Cardiac muscle cell (in vitro differentiated cells and primary cell): ENCODE data around the gene CTNNA3. TPM values are rescaled to one million over a fixed set of nuclear protein-coding genes. Genes with fewer than 3 reads are reported as not detected.

Experiments
- DNase-seq, 2 donors: peaks; one replicate each; pipeline versions ENCODE4 v3.0.0 to v3.0.0-alpha.2; 2010 to 2017; ENCODE audit warnings: low read depth in 1 of 2, low spot score in 1 of 2
- H3K27ac ChIP-seq: fragments of 200-600 bp; sonication (generic); 2 replicates; pipeline ENCODE4 v1.5.1; 2016
- H3K27me3 ChIP-seq: fragments of 200-600 bp; sonication (generic); 2 replicates; pipeline ENCODE4 v1.6.0; 2016; ENCODE audit warnings: control low read depth
- H3K36me3 ChIP-seq: fragments of 200-600 bp; sonication (generic); 2 replicates; pipeline ENCODE4 v1.5.1; 2016; ENCODE audit warnings: control low read depth
- H3K4me1 ChIP-seq: fragments of 200-600 bp; sonication (generic); 2 replicates; pipeline ENCODE4 v1.8.1; 2017; ENCODE audit warnings: low read depth, mild to moderate bottlenecking, mixed run types
- H3K4me3 ChIP-seq: fragments of 200-600 bp; sonication (generic); 2 replicates; pipeline ENCODE4 v1.5.1; 2016; ENCODE audit warnings: mild to moderate bottlenecking
- H3K9me3 ChIP-seq: fragments of 200-600 bp; sonication (generic); 2 replicates; pipeline ENCODE4 v1.5.1; 2017; ENCODE audit warnings: low read depth, mild to moderate bottlenecking, control low read depth
- CTCF ChIP-seq: IDR thresholded peaks from 2 replicates; pipeline ENCODE4 v1.5.1; 2012; ENCODE audit warnings: low read depth, mild to moderate bottlenecking, low read length
- polyA plus RNA-seq: library from polyadenylated mRNA; unstranded; fragments of >200 nt; fragmentation: Nextera tagmentation; extraction: Ambion mirVana; gene quantifications from 2 replicates; pipeline ENCODE4 v1.2.1, GENCODE V29; 2016
- total RNA-seq: library from RNA; depleted of rRNA; stranded (reverse); fragments of >200 nt; gene quantifications from 2 replicates; pipeline ENCODE4 v1.2.3, GENCODE V29; 2016

Gene CTNNA3
- total and polyA plus RNA-seq, 2 experiments from 2014 or later: 55.8 to 71.7 TPM

- Histone ChIP-seq H3K4me3 (no peak overlapping the region), H3K4me1 (peaks cover 5% of the 10 kb centered on the region), H3K27ac (no peak overlapping the region), H3K27me3 (no peaks in the 10 kb centered on the region), H3K9me3 (no peaks in the 10 kb centered on the region), H3K36me3 (no peaks in the 10 kb centered on the region)
- no peak for DNase-seq
- TF ChIP-seq CTCF: no peak
Measured at GRCh38 chr10:66819691-66820090, 876.3 kb downstream of the CTNNA3 start.

- Histone ChIP-seq H3K4me1 (peaks cover 7% of the 10 kb centered on the region), H3K36me3 (no peaks in the 10 kb centered on the region), H3K4me3 (no peak overlapping the region), H3K27ac (no peak overlapping the region), H3K9me3 (no peaks in the 10 kb centered on the region), H3K27me3 (no peaks in the 10 kb centered on the region)
- DNase-seq: no peak
- TF ChIP-seq CTCF: no peak
Measured at GRCh38 chr10:66813122-66813521, 882.9 kb downstream of the CTNNA3 start.

- no peak for DNase-seq
- no peaks in the 10 kb centered on the region for H3K36me3 ChIP-seq
- H3K9me3 ChIP-seq: no peaks in the 10 kb centered on the region
- TF ChIP-seq CTCF: no peak
- H3K27me3 ChIP-seq: no peaks in the 10 kb centered on the region
- H3K27ac ChIP-seq: no peak overlapping the region
- H3K4me3 ChIP-seq: no peak overlapping the region
- H3K4me1 ChIP-seq: peaks cover 7% of the 10 kb centered on the region
Measured at GRCh38 chr10:66811211-66811610, 884.8 kb downstream of the CTNNA3 start.

- H3K27me3 ChIP-seq: no peaks in the 10 kb centered on the region
- H3K4me1 ChIP-seq: peaks cover 16% of the 10 kb centered on the region
- no peaks in the 10 kb centered on the region for H3K36me3 ChIP-seq
- H3K4me3 ChIP-seq: no peak overlapping the region
- no peak overlapping the region for H3K27ac ChIP-seq
- no peak for TF ChIP-seq CTCF
- no peak for DNase-seq
- H3K9me3 ChIP-seq: no peaks in the 10 kb centered on the region
Measured at GRCh38 chr10:66809402-66809801, 886.6 kb downstream of the CTNNA3 start.

GRCh38 chr10:66805612-66806011 is 890.4 kb downstream of the CTNNA3 start:
- Histone ChIP-seq H3K27me3 (no peaks in the 10 kb centered on the region), H3K4me1 (peaks cover 10% of the 10 kb centered on the region), H3K27ac (no peak overlapping the region), H3K9me3 (no peaks in the 10 kb centered on the region), H3K36me3 (no peaks in the 10 kb centered on the region), H3K4me3 (no peak overlapping the region)
- no peak for TF ChIP-seq CTCF
- DNase-seq: no peak

GRCh38 chr10:66804962-66805361 is 891.0 kb downstream of the CTNNA3 start:
- Histone ChIP-seq H3K4me1 (peaks cover 10% of the 10 kb centered on the region), H3K4me3 (no peak overlapping the region), H3K27ac (no peak overlapping the region), H3K36me3 (no peaks in the 10 kb centered on the region), H3K27me3 (no peaks in the 10 kb centered on the region), H3K9me3 (no peaks in the 10 kb centered on the region)
- no peak for DNase-seq
- no peak for TF ChIP-seq CTCF
